Measurements from ENCODE around the gene EPHB1.

EPHB1 gene

DNA sequence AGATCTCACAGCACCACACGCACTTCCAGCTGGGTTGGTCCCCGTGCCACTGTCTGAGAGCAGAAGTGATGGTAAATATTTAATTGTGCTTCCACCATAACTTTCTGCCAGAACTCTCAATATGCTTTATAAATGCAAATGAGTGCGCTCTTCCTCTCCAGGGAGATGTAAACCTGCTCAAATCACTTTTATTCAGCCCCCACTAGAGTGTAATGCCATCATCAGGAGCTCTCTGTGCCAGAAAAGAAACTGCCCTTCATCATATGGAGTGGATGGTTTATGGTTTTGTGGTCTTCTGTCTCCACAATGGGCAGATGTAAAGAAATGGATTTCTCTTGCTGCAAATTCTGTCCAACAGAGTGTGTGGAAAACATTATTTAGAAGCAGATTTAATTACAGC, 127.0 kb downstream of the EPHB1 start:
- no peak for DNase-seq (ENCODE audit: low read depth)
- no peak overlapping the region for H3K4me3 ChIP-seq (ENCODE audit: low read length)
- no peaks in the 10 kb centered on the region for H3K9me3 ChIP-seq (ENCODE audit: control insufficient read depth, low read length)
- H3K27me3 ChIP-seq (replicated peaks; ENCODE audit: control insufficient read depth, insufficient read depth, low read length), result no peaks in the 10 kb centered on the region
- H3K36me3 ChIP-seq (ENCODE audit: control insufficient read depth, insufficient read depth, low read length, severe bottlenecking), result no peaks in the 10 kb centered on the region
- H3K9ac ChIP-seq (ENCODE audit: low read length), result no peak overlapping the region
- H3K4me1 ChIP-seq (ENCODE audit: control insufficient read depth, insufficient read depth, low read length), result no peaks in the 10 kb centered on the region

DNA sequence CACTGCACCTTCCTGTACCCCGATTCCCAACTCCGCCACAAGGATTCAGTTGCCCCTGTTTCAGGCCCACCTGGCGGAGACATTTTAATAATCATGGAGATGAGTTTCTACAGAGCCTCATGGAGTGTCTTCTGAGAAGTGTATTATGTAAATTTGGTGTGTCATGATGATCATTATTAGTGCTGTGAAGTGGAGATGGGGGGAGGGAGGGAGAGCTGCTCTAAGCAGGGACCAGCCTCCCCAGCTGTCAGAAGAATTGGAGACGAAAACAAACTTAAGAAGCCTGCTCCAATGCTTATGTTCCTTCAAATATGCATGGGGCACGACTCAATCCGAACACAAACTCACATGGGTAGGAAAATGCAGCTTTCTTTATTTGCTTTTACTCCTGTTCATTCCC, 127.8 kb downstream of the EPHB1 start:
- Histone ChIP-seq H3K36me3 (ENCODE audit: control insufficient read depth, insufficient read depth, low read length, severe bottlenecking) (no peaks in the 10 kb centered on the region), H3K27me3 (replicated peaks; ENCODE audit: control insufficient read depth, insufficient read depth, low read length) (no peaks in the 10 kb centered on the region), H3K9ac (ENCODE audit: low read length) (no peak overlapping the region), H3K9me3 (ENCODE audit: control insufficient read depth, low read length) (no peaks in the 10 kb centered on the region), H3K4me3 (ENCODE audit: low read length) (no peak overlapping the region), H3K4me1 (ENCODE audit: control insufficient read depth, insufficient read depth, low read length) (no peaks in the 10 kb centered on the region)
- DNase-seq (ENCODE audit: low read depth), result no peak

DNA sequence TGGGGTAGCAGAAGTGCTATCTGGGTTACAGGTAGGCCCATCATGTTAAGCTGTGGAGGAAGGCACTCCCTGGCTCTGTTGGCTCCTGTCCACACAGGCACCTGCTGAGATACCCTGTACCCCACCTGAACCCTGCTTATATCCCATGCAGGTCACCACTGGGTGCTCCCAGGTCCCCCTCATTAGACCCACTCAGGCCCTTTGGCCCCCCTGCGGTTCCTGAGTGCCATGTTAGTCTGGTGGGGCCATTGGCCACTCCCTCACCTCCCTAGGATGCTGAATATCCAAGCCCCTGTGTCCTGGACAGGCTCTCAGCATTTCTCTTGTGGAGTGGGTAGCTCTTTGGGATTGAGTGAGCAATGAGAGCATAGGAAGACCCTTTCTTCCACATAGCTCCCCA, 128.2 kb downstream of the EPHB1 start:
- Histone ChIP-seq H3K4me1 (ENCODE audit: control insufficient read depth, insufficient read depth, low read length) (no peaks in the 10 kb centered on the region), H3K9me3 (ENCODE audit: control insufficient read depth, low read length) (no peaks in the 10 kb centered on the region), H3K36me3 (ENCODE audit: control insufficient read depth, insufficient read depth, low read length, severe bottlenecking) (no peaks in the 10 kb centered on the region), H3K9ac (ENCODE audit: low read length) (no peak overlapping the region), H3K4me3 (ENCODE audit: low read length) (no peak overlapping the region), H3K27me3 (replicated peaks; ENCODE audit: control insufficient read depth, insufficient read depth, low read length) (no peaks in the 10 kb centered on the region)
- DNase-seq (ENCODE audit: low read depth), result no peak

DNA sequence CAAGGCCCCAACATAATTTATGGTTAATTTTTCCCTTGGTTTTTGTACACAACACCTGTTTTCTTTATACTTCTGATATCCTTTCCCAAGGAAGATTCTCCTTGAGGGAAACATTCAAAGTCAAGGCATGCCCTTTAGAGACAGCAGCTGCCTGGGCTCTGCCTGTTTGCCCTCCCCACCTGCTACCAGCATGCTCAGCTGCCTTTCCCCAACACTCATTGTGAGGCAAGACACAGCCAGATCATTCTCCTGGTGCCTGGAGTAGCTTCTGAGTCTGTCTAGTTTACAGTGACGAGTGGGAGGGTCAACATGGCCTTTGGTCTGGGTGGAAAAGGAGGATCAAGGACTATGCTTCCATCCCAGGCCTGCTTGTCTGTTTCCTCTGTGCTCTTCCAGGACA, 132.5 kb downstream of the EPHB1 start:
- H3K9ac ChIP-seq (ENCODE audit: low read length), result no peak overlapping the region
- H3K4me1 ChIP-seq (ENCODE audit: control insufficient read depth, insufficient read depth, low read length), result no peaks in the 10 kb centered on the region
- no peak for DNase-seq (ENCODE audit: low read depth)
- no peaks in the 10 kb centered on the region for H3K9me3 ChIP-seq (ENCODE audit: control insufficient read depth, low read length)
- H3K4me3 ChIP-seq (ENCODE audit: low read length), result no peak overlapping the region
- H3K36me3 ChIP-seq (ENCODE audit: control insufficient read depth, insufficient read depth, low read length, severe bottlenecking), result no peaks in the 10 kb centered on the region
- no peaks in the 10 kb centered on the region for H3K27me3 ChIP-seq (replicated peaks; ENCODE audit: control insufficient read depth, insufficient read depth, low read length)

GRCh38 chr3:134928392-134928791, 133.3 kb downstream of the EPHB1 start:
- Histone ChIP-seq H3K36me3 (ENCODE audit: control insufficient read depth, insufficient read depth, low read length, severe bottlenecking) (no peaks in the 10 kb centered on the region), H3K27me3 (replicated peaks; ENCODE audit: control insufficient read depth, insufficient read depth, low read length) (no peaks in the 10 kb centered on the region), H3K4me1 (ENCODE audit: control insufficient read depth, insufficient read depth, low read length) (no peaks in the 10 kb centered on the region), H3K9me3 (ENCODE audit: control insufficient read depth, low read length) (no peaks in the 10 kb centered on the region), H3K9ac (ENCODE audit: low read length) (no peak overlapping the region), H3K4me3 (ENCODE audit: low read length) (no peak overlapping the region)
- DNase-seq (ENCODE audit: low read depth), result no peak

DNA sequence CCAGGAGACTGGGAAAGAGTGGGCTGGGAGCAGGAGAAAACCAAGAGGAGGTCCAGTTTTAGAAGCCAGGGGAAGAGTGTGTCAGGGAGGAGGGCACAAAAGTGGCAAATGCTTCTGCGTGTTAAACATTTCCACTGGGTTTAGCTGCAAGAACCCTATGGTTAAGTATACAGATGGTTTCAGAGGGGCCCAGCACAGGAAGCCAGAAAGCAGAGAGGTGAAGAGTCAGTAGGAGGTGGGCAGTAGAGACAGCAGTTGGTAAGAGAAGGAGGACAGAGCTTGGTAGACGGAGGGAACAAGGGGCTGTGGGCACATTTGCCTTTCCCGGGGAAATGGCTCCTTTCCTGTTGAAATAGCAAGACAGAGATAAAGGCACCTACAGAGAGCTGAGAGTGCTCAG, 133.8 kb downstream of the EPHB1 start:
- H3K27me3 ChIP-seq (replicated peaks; ENCODE audit: control insufficient read depth, insufficient read depth, low read length), result no peaks in the 10 kb centered on the region
- H3K4me1 ChIP-seq (ENCODE audit: control insufficient read depth, insufficient read depth, low read length), result no peaks in the 10 kb centered on the region
- no peaks in the 10 kb centered on the region for H3K9me3 ChIP-seq (ENCODE audit: control insufficient read depth, low read length)
- DNase-seq (ENCODE audit: low read depth), result no peak
- no peak overlapping the region for H3K9ac ChIP-seq (ENCODE audit: low read length)
- no peak overlapping the region for H3K4me3 ChIP-seq (ENCODE audit: low read length)
- no peaks in the 10 kb centered on the region for H3K36me3 ChIP-seq (ENCODE audit: control insufficient read depth, insufficient read depth, low read length, severe bottlenecking)

DNA sequence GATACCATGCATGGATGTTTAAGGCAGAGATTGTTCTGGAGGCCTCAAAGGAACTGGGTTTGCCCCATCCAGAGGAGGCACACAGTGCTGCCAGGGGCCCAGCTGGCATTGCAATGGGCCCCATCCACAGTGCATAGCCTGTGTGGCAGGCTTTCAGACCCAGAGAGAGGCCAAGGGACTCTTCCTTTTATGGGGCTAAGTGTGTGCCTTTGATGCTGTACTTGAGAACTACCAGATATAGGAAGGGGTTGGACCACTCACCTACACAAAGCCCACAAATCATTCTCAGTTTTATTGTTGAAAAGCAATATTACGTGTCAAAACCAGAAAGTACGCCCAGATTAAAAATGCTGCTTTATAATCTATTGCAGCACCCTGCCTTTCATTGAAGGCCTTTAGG, 134.9 kb downstream of the EPHB1 start:
- no peak overlapping the region for H3K9ac ChIP-seq (ENCODE audit: low read length)
- H3K9me3 ChIP-seq (ENCODE audit: control insufficient read depth, low read length), result no peaks in the 10 kb centered on the region
- no peak for DNase-seq (ENCODE audit: low read depth)
- no peaks in the 10 kb centered on the region for H3K36me3 ChIP-seq (ENCODE audit: control insufficient read depth, insufficient read depth, low read length, severe bottlenecking)
- H3K4me3 ChIP-seq (ENCODE audit: low read length), result no peak overlapping the region
- H3K4me1 ChIP-seq (ENCODE audit: control insufficient read depth, insufficient read depth, low read length), result no peaks in the 10 kb centered on the region
- no peaks in the 10 kb centered on the region for H3K27me3 ChIP-seq (replicated peaks; ENCODE audit: control insufficient read depth, insufficient read depth, low read length)

DNA sequence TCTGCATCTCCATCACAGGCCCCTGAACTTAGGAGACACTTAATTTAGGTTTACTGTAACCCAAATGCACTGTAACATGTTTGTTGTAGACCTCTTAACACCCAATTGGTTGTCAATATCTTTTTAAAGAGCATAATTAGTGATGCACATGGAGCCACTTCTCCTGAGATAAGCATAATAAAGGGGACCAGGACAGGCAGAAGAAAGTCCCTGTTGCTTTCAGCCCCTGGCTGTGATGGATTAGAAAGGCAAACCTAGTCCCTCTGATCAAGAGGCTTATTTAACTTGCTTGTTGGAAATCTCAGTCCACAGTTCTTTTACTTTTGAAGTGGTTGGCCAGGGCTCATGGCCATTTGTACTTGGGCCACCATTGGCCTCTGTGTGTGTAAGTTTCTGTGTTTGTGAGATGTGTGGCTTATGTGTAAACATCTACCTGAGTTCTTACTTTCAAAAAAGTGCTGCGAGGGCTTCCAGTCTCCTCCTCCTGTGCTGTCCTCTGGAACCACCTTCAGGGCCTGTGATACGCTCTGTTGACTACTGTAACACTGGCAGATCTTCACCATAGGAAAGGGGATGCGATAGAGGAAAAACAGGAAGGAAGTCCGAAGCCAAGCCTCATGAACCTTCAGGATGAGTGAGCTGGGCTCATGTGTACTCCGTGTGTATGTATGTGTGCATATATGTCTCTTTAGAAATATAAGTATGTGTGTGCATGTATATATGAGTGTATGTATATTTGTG, 136.2 kb downstream of the EPHB1 start:
- no peak overlapping the region for H3K4me3 ChIP-seq (ENCODE audit: low read length)
- no peak overlapping the region for H3K9ac ChIP-seq (ENCODE audit: low read length)
- no peak for DNase-seq (ENCODE audit: low read depth)
- H3K4me1 ChIP-seq (ENCODE audit: control insufficient read depth, insufficient read depth, low read length), result no peaks in the 10 kb centered on the region
- H3K36me3 ChIP-seq (ENCODE audit: control insufficient read depth, insufficient read depth, low read length, severe bottlenecking), result no peaks in the 10 kb centered on the region
- H3K27me3 ChIP-seq (replicated peaks; ENCODE audit: control insufficient read depth, insufficient read depth, low read length), result no peaks in the 10 kb centered on the region
- H3K9me3 ChIP-seq (ENCODE audit: control insufficient read depth, low read length), result no peaks in the 10 kb centered on the region

DNA sequence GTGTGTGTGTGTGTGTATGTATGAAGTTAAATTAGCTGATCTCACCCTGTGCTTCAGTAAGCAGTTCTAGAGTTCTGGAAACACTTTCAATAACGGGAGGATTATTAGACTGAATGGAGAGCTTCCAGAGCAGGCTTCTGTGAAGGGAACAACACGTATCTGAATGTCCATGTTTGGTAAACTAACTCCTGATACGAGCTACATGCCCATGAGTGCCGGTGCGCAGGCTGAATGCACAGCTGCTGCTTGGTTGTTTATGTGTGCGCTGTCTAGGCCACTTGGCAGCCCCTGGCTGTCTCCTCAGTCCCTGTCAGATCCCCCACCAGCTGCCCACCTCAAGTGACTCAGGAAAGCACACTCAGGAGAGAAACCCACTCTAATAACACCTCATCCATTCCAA, 137.0 kb downstream of the EPHB1 start:
- no peak for DNase-seq (ENCODE audit: low read depth)
- Histone ChIP-seq H3K36me3 (ENCODE audit: control insufficient read depth, insufficient read depth, low read length, severe bottlenecking) (no peaks in the 10 kb centered on the region), H3K9me3 (ENCODE audit: control insufficient read depth, low read length) (no peaks in the 10 kb centered on the region), H3K4me1 (ENCODE audit: control insufficient read depth, insufficient read depth, low read length) (no peaks in the 10 kb centered on the region), H3K9ac (ENCODE audit: low read length) (no peak overlapping the region), H3K27me3 (replicated peaks; ENCODE audit: control insufficient read depth, insufficient read depth, low read length) (no peaks in the 10 kb centered on the region), H3K4me3 (ENCODE audit: low read length) (no peak overlapping the region)

DNA sequence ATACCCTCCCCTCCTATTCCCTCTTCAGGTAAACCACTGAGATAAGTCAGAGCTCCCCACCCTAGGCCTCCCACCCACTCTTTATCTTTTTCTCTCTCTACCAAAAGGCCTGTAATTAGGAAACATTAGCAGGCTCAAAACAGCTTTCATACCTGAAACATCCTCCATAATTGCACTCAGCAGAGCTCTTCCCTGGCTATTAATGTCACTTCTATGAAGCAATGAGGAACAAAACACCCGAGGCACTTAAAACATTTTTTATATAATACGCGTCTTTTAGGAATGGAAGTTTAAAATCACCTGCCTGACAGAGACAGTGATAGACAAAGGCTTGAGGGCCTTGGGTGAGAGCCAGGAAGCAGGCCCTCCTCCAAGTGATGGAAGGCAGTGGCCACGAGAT, 138.9 kb downstream of the EPHB1 start:
- H3K27me3 ChIP-seq (replicated peaks; ENCODE audit: control insufficient read depth, insufficient read depth, low read length), result no peaks in the 10 kb centered on the region
- H3K4me3 ChIP-seq (ENCODE audit: low read length), result no peak overlapping the region
- H3K9me3 ChIP-seq (ENCODE audit: control insufficient read depth, low read length), result no peaks in the 10 kb centered on the region
- no peak overlapping the region for H3K9ac ChIP-seq (ENCODE audit: low read length)
- H3K4me1 ChIP-seq (ENCODE audit: control insufficient read depth, insufficient read depth, low read length), result no peaks in the 10 kb centered on the region
- DNase-seq (ENCODE audit: low read depth), result no peak
- no peaks in the 10 kb centered on the region for H3K36me3 ChIP-seq (ENCODE audit: control insufficient read depth, insufficient read depth, low read length, severe bottlenecking)

- Histone ChIP-seq H3K9ac (ENCODE audit: low read length) (no peak overlapping the region), H3K4me1 (ENCODE audit: control insufficient read depth, insufficient read depth, low read length) (no peaks in the 10 kb centered on the region), H3K36me3 (ENCODE audit: control insufficient read depth, insufficient read depth, low read length, severe bottlenecking) (no peaks in the 10 kb centered on the region), H3K4me3 (ENCODE audit: low read length) (no peak overlapping the region), H3K9me3 (ENCODE audit: control insufficient read depth, low read length) (no peaks in the 10 kb centered on the region), H3K27me3 (replicated peaks; ENCODE audit: control insufficient read depth, insufficient read depth, low read length) (no peaks in the 10 kb centered on the region)
- no peak for DNase-seq (ENCODE audit: low read depth)
Observed at GRCh38 chr3:134934933-134935332, 139.9 kb downstream of the EPHB1 start.

Measured in adipocyte (in vitro differentiated cells).